HepG2 (cell line): ENCODE data around the gene LZTR1. TPM values are rescaled to one million over a fixed set of nuclear protein-coding genes. Genes with fewer than 3 reads are reported as not detected.

ENCODE experiments used
- AHR ChIP-seq: IDR thresholded peaks from 2 replicates; pipeline ENCODE4 v1.6.1; 2018; ENCODE audit warnings: missing genetic modification reagents, missing compliant biosample characterization
- GZF1 ChIP-seq: sonication (generic); formaldehyde crosslinking; IDR thresholded peaks from 2 replicates; pipeline ENCODE4 v1.5.1; 2020; ENCODE audit warnings: mild to moderate bottlenecking, missing genetic modification reagents
- KLF16 ChIP-seq, 2 experiments: sonication (generic) in 1 of 2; formaldehyde crosslinking in 1 of 2; IDR thresholded peaks; 2 replicates each; pipeline versions ENCODE4 v1.6.1 to v1.8.0; 2016 to 2023; ENCODE audit warnings: missing genetic modification reagents in 2 of 2, missing compliant biosample characterization in 1 of 2
- NFIB ChIP-seq: sonication (generic); formaldehyde crosslinking; IDR thresholded peaks from 2 replicates; pipeline ENCODE4 v1.9.0; 2021; ENCODE audit warnings: missing genetic modification reagents, mild to moderate bottlenecking, borderline replicate concordance
- PITX1 ChIP-seq: sonication (generic); formaldehyde crosslinking; IDR thresholded peaks from 2 replicates; pipeline ENCODE4 v1.5.1; 2020; ENCODE audit warnings: mild to moderate bottlenecking, missing genetic modification reagents
- SIX1 ChIP-seq: sonication (generic); formaldehyde crosslinking; IDR thresholded peaks from 2 replicates; pipeline ENCODE4 v1.4.0; 2020; ENCODE audit warnings: missing genetic modification reagents, borderline replicate concordance
- SOX13 ChIP-seq, 3 experiments: fragments of 450-650 bp in 1 of 3; sonication (generic) in 1 of 3; formaldehyde crosslinking in 1 of 3; IDR thresholded peaks in 2 of 3; conservative IDR thresholded peaks in 1 of 3; 2 replicates each; pipeline versions ENCODE4 v1.5.0 to v1.6.1; 2016 to 2020; ENCODE audit warnings: antibody characterized with exemption in 1 of 3, mild to moderate bottlenecking in 1 of 3, missing compliant biosample characterization in 1 of 3, missing genetic modification reagents in 1 of 3, moderate library complexity in 1 of 3
- SOX6 ChIP-seq, 2 experiments: fragments of 450-650 bp in 1 of 2; sonication (generic) in 1 of 2; formaldehyde crosslinking in 1 of 2; IDR thresholded peaks; 2 replicates each; pipeline versions ENCODE4 v1.4.0 to v1.6.1; 2017 to 2020; ENCODE audit warnings: antibody characterized with exemption in 1 of 2, mild to moderate bottlenecking in 1 of 2, missing genetic modification reagents in 1 of 2
- ZFP62 ChIP-seq: sonication (generic); formaldehyde crosslinking; IDR thresholded peaks from 2 replicates; pipeline ENCODE4 v1.4.0; 2020; ENCODE audit warnings: missing genetic modification reagents
- ZNF3 ChIP-seq: IDR thresholded peaks from 2 replicates; pipeline ENCODE4 v1.7.0; 2017; ENCODE audit warnings: inconsistent platforms
- ZNF431 ChIP-seq: sonication (generic); formaldehyde crosslinking; IDR thresholded peaks from 2 replicates; pipeline ENCODE4 v1.9.0; 2022; ENCODE audit warnings: missing genetic modification reagents, low read depth, mild to moderate bottlenecking, borderline replicate concordance
- ZSCAN25 ChIP-seq: sonication (generic); formaldehyde crosslinking; IDR thresholded peaks from 2 replicates; pipeline ENCODE4 v1.8.0; 2022; ENCODE audit warnings: mild to moderate bottlenecking, missing genetic modification reagents
- polyA plus RNA-seq, 8 experiments: library from polyadenylated mRNA; depleted of rRNA in 3 of 8; stranded (reverse) in 7 of 8; unstranded in 1 of 8; fragments of >200 nt; fragmentation: Illumina TruSeq in 4 of 8; extraction: Trizol in 4 of 8; gene quantifications; 2 replicates each; pipeline versions ENCODE4 v1.2.1 to v1.2.3, GENCODE V29; 2011 to 2016; ENCODE audit warnings: low read depth in 4 of 8, missing spikeins in 1 of 8, mixed read lengths in 1 of 8; ENCODE audit not compliant: insufficient read depth in 1 of 8
- total RNA-seq, 5 experiments: library from RNA; depleted of rRNA; stranded (reverse); fragments of >200 nt; fragmentation: Illumina TruSeq; extraction: Trizol; gene quantifications; 2 replicates each; pipeline ENCODE4 v1.2.3, GENCODE V29; 2016; ENCODE audit warnings: low read depth in 1 of 5
- TF ChIP-seq, protein P1 (sequence below): sonication (generic); formaldehyde crosslinking; IDR thresholded peaks from 2 replicates; pipeline ENCODE4 v1.4.0; 2020; ENCODE audit warnings: low read depth, missing genetic modification reagents
- TF ChIP-seq, protein P2 (sequence below): sonication (generic); formaldehyde crosslinking; IDR thresholded peaks from 2 replicates; pipeline ENCODE4 v1.4.0; 2020; ENCODE audit warnings: missing genetic modification reagents
- TF ChIP-seq, protein P3 (sequence below), 2 experiments: sonication (generic) in 1 of 2; formaldehyde crosslinking in 1 of 2; IDR thresholded peaks; 2 replicates each; pipeline versions ENCODE4 v1.4.0 to v1.6.1; 2018 to 2020; ENCODE audit warnings: missing genetic modification reagents in 2 of 2, borderline replicate concordance in 1 of 2, low read depth in 1 of 2, mild to moderate bottlenecking in 1 of 2, missing biosample characterization in 1 of 2
- TF ChIP-seq, protein P4 (sequence below): sonication (generic); formaldehyde crosslinking; IDR thresholded peaks from 2 replicates; pipeline ENCODE4 v1.8.1; 2023; ENCODE audit warnings: mild to moderate bottlenecking, inconsistent platforms, moderate library complexity, missing genetic modification reagents, borderline replicate concordance
- TF ChIP-seq, protein P5 (sequence below): sonication (generic); formaldehyde crosslinking; IDR thresholded peaks from 2 replicates; pipeline ENCODE4 v1.4.0; 2020; ENCODE audit warnings: mild to moderate bottlenecking, low read depth, missing genetic modification reagents

The LZTR1 gene
- total and polyA plus RNA-seq, 2 of the 13 experiments (the other 11 are each of a cell fraction or from before 2014, with no cell fraction given): 21.8 to 22.4 TPM

DNA sequence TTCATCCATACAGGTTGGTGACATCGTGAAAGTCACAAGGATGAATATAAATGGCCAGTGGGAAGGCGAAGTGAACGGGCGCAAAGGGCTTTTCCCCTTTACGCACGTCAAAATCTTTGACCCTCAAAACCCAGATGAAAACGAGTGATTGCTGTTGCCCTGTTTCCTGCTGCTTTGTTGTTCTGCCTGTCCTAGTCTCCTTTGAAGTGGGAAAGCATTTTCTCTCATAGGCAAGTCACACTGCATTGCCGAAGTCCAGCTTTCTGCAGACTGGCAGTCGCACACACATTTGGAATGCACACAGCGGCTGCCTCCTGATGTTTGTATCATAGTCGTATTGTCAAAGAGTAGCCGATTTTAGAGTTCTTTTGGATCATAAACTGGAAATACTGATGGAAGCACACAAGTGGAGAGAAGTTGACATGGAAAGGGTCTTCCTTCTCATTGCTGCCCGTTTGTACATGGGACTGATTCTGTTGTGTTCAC is 32.4 kb upstream of the LZTR1 start (continued):
- TF ChIP-seq KLF16 (CRISPR knock-in tag; IDR thresholded peaks at IDR 0.05) (peak in 1 of 2 experiments; percentile 50; a peak in 2 of 4 replicates), SIX1 (peak; percentile 28; the same call in 1 of the 2 replicates), GZF1 (CRISPR knock-in tag) (no peak), ZFP62 (no peak), ZNF431 (no peak), ZSCAN25 (CRISPR knock-in tag) (no peak), ZNF3 (CRISPR knock-in tag) (no peak), SOX6 (IDR thresholded peaks at IDR 0.05) (no peak), SOX6 (CRISPR knock-in tag; IDR thresholded peaks at IDR 0.05) (peak; percentile 79), NFIB (CRISPR knock-in tag) (no peak), PITX1 (CRISPR knock-in tag) (peak; percentile 59; the same call in 1 of the 2 replicates), SOX13 (IDR thresholded peaks at IDR 0.05) (no peak), SOX13 (CRISPR knock-in tag; conservative IDR thresholded peaks at IDR 0.05 in 1 of 2, IDR thresholded peaks at IDR 0.05 in 1 of 2) (peak in 1 of 2 experiments; percentile 80; a peak in 2 of 4 replicates), AHR (no peak)
- TF ChIP-seq, protein P1, sequence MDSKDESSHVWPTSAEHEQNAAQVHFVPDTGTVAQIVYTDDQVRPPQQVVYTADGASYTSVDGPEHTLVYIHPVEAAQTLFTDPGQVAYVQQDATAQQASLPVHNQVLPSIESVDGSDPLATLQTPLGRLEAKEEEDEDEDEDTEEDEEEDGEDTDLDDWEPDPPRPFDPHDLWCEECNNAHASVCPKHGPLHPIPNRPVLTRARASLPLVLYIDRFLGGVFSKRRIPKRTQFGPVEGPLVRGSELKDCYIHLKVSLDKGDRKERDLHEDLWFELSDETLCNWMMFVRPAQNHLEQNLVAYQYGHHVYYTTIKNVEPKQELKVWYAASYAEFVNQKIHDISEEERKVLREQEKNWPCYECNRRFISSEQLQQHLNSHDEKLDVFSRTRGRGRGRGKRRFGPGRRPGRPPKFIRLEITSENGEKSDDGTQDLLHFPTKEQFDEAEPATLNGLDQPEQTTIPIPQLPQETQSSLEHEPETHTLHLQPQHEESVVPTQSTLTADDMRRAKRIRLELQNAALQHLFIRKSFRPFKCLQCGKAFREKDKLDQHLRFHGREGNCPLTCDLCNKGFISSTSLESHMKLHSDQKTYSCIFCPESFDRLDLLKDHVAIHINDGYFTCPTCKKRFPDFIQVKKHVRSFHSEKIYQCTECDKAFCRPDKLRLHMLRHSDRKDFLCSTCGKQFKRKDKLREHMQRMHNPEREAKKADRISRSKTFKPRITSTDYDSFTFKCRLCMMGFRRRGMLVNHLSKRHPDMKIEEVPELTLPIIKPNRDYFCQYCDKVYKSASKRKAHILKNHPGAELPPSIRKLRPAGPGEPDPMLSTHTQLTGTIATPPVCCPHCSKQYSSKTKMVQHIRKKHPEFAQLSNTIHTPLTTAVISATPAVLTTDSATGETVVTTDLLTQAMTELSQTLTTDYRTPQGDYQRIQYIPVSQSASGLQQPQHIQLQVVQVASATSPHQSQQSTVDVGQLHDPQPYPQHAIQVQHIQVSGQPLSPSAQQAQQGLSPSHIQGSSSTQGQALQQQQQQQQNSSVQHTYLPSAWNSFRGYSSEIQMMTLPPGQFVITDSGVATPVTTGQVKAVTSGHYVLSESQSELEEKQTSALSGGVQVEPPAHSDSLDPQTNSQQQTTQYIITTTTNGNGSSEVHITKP (CRISPR knock-in tag): peak; percentile 22; the same call in 1 of the 2 replicates
- TF ChIP-seq, protein P2, sequence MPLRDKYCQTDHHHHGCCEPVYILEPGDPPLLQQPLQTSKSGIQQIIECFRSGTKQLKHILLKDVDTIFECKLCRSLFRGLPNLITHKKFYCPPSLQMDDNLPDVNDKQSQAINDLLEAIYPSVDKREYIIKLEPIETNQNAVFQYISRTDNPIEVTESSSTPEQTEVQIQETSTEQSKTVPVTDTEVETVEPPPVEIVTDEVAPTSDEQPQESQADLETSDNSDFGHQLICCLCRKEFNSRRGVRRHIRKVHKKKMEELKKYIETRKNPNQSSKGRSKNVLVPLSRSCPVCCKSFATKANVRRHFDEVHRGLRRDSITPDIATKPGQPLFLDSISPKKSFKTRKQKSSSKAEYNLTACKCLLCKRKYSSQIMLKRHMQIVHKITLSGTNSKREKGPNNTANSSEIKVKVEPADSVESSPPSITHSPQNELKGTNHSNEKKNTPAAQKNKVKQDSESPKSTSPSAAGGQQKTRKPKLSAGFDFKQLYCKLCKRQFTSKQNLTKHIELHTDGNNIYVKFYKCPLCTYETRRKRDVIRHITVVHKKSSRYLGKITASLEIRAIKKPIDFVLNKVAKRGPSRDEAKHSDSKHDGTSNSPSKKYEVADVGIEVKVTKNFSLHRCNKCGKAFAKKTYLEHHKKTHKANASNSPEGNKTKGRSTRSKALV (CRISPR knock-in tag): no peak; the same call in 1 of the 2 replicates
- TF ChIP-seq, protein P3, sequence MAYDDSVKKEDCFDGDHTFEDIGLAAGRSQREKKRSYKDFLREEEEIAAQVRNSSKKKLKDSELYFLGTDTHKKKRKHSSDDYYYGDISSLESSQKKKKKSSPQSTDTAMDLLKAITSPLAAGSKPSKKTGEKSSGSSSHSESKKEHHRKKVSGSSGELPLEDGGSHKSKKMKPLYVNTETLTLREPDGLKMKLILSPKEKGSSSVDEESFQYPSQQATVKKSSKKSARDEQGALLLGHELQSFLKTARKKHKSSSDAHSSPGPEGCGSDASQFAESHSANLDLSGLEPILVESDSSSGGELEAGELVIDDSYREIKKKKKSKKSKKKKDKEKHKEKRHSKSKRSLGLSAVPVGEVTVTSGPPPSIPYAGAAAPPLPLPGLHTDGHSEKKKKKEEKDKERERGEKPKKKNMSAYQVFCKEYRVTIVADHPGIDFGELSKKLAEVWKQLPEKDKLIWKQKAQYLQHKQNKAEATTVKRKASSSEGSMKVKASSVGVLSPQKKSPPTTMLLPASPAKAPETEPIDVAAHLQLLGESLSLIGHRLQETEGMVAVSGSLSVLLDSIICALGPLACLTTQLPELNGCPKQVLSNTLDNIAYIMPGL (CRISPR knock-in tag; IDR thresholded peaks at IDR 0.05; ENCODE audit: borderline replicate concordance in 1 of 2, low read depth in 1 of 2): no peak; a peak in 1 of 4 replicates
- TF ChIP-seq, protein P4, sequence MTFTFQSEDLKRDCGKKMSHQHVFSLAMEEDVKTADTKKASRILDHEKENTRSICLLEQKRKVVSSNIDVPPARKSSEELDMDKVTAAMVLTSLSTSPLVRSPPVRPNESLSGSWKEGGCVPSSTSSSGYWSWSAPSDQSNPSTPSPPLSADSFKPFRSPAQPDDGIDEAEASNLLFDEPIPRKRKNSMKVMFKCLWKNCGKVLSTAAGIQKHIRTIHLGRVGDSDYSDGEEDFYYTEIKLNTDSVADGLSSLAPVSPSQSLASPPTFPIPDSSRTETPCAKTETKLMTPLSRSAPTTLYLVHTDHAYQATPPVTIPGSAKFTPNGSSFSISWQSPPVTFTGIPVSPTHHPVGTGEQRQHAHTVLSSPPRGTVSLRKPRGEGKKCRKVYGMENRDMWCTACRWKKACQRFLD (CRISPR knock-in tag): no peak
- TF ChIP-seq, protein P5, sequence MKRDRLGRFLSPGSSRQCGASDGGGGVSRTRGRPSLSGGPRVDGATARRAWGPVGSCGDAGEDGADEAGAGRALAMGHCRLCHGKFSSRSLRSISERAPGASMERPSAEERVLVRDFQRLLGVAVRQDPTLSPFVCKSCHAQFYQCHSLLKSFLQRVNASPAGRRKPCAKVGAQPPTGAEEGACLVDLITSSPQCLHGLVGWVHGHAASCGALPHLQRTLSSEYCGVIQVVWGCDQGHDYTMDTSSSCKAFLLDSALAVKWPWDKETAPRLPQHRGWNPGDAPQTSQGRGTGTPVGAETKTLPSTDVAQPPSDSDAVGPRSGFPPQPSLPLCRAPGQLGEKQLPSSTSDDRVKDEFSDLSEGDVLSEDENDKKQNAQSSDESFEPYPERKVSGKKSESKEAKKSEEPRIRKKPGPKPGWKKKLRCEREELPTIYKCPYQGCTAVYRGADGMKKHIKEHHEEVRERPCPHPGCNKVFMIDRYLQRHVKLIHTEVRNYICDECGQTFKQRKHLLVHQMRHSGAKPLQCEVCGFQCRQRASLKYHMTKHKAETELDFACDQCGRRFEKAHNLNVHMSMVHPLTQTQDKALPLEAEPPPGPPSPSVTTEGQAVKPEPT: no peak
